ENCODE data around the gene CNNM3.

Gene CNNM3

GRCh38 chr2:96831679-96832078, 15.6 kb downstream of the CNNM3 start:
- DNase-seq (ENCODE audit: low spot score), result no peak
- no peak for TF ChIP-seq CTCF (IDR thresholded peaks at IDR 0.05; ENCODE audit: borderline replicate concordance, control extremely low read depth, extremely low read depth, insufficient read depth, missing control alignments)
- in situ Hi-C loops (cut with MboI; ENCODE audit: low sequenced_read_pairs, unreplicated experiment), result no loop called here

- in situ Hi-C loops (cut with MboI; ENCODE audit: low sequenced_read_pairs, unreplicated experiment), result no loop called here
- no peak for TF ChIP-seq CTCF (IDR thresholded peaks at IDR 0.05; ENCODE audit: borderline replicate concordance, control extremely low read depth, extremely low read depth, insufficient read depth, missing control alignments)
- no peak for DNase-seq (ENCODE audit: low spot score)
Measured at GRCh38 chr2:96832408-96832753, 16.3 kb downstream of the CNNM3 start.

- no peak for TF ChIP-seq CTCF (IDR thresholded peaks at IDR 0.05; ENCODE audit: borderline replicate concordance, control extremely low read depth, extremely low read depth, insufficient read depth, missing control alignments)
- no peak for DNase-seq (ENCODE audit: low spot score)
- in situ Hi-C loops (cut with MboI; ENCODE audit: low sequenced_read_pairs, unreplicated experiment), result no loop called here
Measured at GRCh38 chr2:96832754-96833507, 16.9 kb downstream of the CNNM3 start.

- no peak for DNase-seq (ENCODE audit: low spot score)
- TF ChIP-seq CTCF (IDR thresholded peaks at IDR 0.05; ENCODE audit: borderline replicate concordance, control extremely low read depth, extremely low read depth, insufficient read depth, missing control alignments), result no peak
- in situ Hi-C loops (cut with MboI; ENCODE audit: low sequenced_read_pairs, unreplicated experiment), result no loop called here
Measured at GRCh38 chr2:96835830-96836229, 19.8 kb downstream of the CNNM3 start.

- in situ Hi-C loops (cut with MboI; ENCODE audit: low sequenced_read_pairs, unreplicated experiment), result no loop called here
- TF ChIP-seq CTCF (IDR thresholded peaks at IDR 0.05; ENCODE audit: borderline replicate concordance, control extremely low read depth, extremely low read depth, insufficient read depth, missing control alignments), result no peak
- no peak for DNase-seq (ENCODE audit: low spot score)
Measured at GRCh38 chr2:96837575-96837974, 21.5 kb downstream of the CNNM3 start.

GRCh38 chr2:96838345-96839292, 22.6 kb downstream of the CNNM3 start:
- in situ Hi-C loops (cut with MboI; ENCODE audit: low sequenced_read_pairs, unreplicated experiment), result no loop called here
- TF ChIP-seq CTCF (IDR thresholded peaks at IDR 0.05; ENCODE audit: borderline replicate concordance, control extremely low read depth, extremely low read depth, insufficient read depth, missing control alignments), result no peak

More at GRCh38 chr2:96838345-96839292, 22.6 kb downstream of the CNNM3 start:
- no peak for DNase-seq (ENCODE audit: low spot score)
